Colonic mucosa (tissue), 4 donors: ENCODE measurements around the gene KDM3A. TPM values are rescaled to one million over a fixed set of nuclear protein-coding genes. Genes with fewer than 3 reads are reported as not detected.

ENCODE experiments used
- DNase-seq: peaks from one replicate; pipeline ENCODE4 v3.0.0-alpha.2; 2020
- H3K27ac ChIP-seq: fragments of 200-600 bp; one replicate; pipeline ENCODE4 v1.8.0; 2021
- H3K27me3 ChIP-seq: fragments of 200-600 bp; one replicate; pipeline ENCODE4 v1.8.0; 2021
- H3K36me3 ChIP-seq: fragments of 200-600 bp; one replicate; pipeline ENCODE4 v1.8.0; 2021
- H3K4me1 ChIP-seq: fragments of 200-600 bp; one replicate; pipeline ENCODE4 v1.8.0; 2021; ENCODE audit warnings: mild to moderate bottlenecking
- H3K4me3 ChIP-seq: fragments of 200-600 bp; one replicate; pipeline ENCODE4 v1.8.0; 2021
- H3K9ac ChIP-seq, 2 donors: one replicate each; pipeline ENCODE4 v1.7.0; 2013; ENCODE audit warnings: control low read depth in 2 of 2, low read depth in 2 of 2, low read length in 2 of 2
- H3K9me3 ChIP-seq: fragments of 200-600 bp; one replicate; pipeline ENCODE4 v1.8.0; 2021
- CTCF ChIP-seq: fragments of 200-600 bp; IDR thresholded peaks from one replicate; pipeline ENCODE4 v1.8.0; 2022; ENCODE audit warnings: antibody characterized with exemption, mild to moderate bottlenecking
- intact Hi-C: fragments of 100-400 bp; cut with DNase I; formaldehyde crosslinking; loops from one replicate; pipeline ENCODE4 v1.14.1; 2022
- total RNA-seq, 2 donors: library from RNA; stranded (reverse); fragmentation: NEBNext Ultra II Directional in 1 of 2; extraction: Animal tissue kit (Norgen Biotek cat#: 25700) in 1 of 2; gene quantifications; one replicate each; pipeline ENCODE4 v1.2.1, GENCODE V29; 2021
- donor health status: healthy.
- donor health status: DM: no; HTN: no; CAD: no.
- donor health status: DM: no; HTN: no; CAD: no.

Gene KDM3A
- total RNA-seq, 2 donors from 2014 or later = 35.9 to 101 TPM

- Histone ChIP-seq H3K4me1 (no peaks in the 10 kb centered on the region), H3K4me3 (no peak overlapping the region), H3K27ac (no peak overlapping the region), H3K36me3 (no peaks in the 10 kb centered on the region), H3K27me3 (no peaks in the 10 kb centered on the region), H3K9ac (no peak overlapping the region), H3K9me3 (no peaks in the 10 kb centered on the region)
- intact Hi-C loops = no loop called here
- no peak for TF ChIP-seq CTCF
- DNase-seq = no peak
These were observed 20.3 kb upstream of the KDM3A start for GRCh38 chr2:86420913-86421312.

GRCh38 chr2:86426271-86426670, 14.9 kb upstream of the KDM3A start:
- H3K9ac ChIP-seq = no peak overlapping the region
- no peak for DNase-seq
- intact Hi-C loops = no loop called here
- no peaks in the 10 kb centered on the region for H3K4me1 ChIP-seq
- H3K4me3 ChIP-seq = no peak overlapping the region
- no peaks in the 10 kb centered on the region for H3K27me3 ChIP-seq
- no peaks in the 10 kb centered on the region for H3K36me3 ChIP-seq
- H3K9me3 ChIP-seq = no peaks in the 10 kb centered on the region
- no peak for TF ChIP-seq CTCF
- no peak overlapping the region for H3K27ac ChIP-seq

GRCh38 chr2:86429335-86429734, 11.8 kb upstream of the KDM3A start:
- intact Hi-C loops = no loop called here
- Histone ChIP-seq H3K9me3 (no peaks in the 10 kb centered on the region), H3K27ac (no peak overlapping the region)

GRCh38 chr2:86430368-86430767, 10.8 kb upstream of the KDM3A start:
- intact Hi-C loops = no loop called here
- Histone ChIP-seq H3K4me3 (no peak overlapping the region), H3K9me3 (no peaks in the 10 kb centered on the region), H3K9ac (no peak overlapping the region), H3K36me3 (no peaks in the 10 kb centered on the region), H3K4me1 (no peaks in the 10 kb centered on the region), H3K27me3 (no peaks in the 10 kb centered on the region), H3K27ac (no peak overlapping the region)
- TF ChIP-seq CTCF = no peak
- DNase-seq = no peak

More at GRCh38 chr2:86429335-86429734, 11.8 kb upstream of the KDM3A start:
- Histone ChIP-seq H3K36me3 (no peaks in the 10 kb centered on the region), H3K4me3 (no peak overlapping the region), H3K9ac (no peak overlapping the region), H3K27me3 (no peaks in the 10 kb centered on the region), H3K4me1 (no peaks in the 10 kb centered on the region)
- TF ChIP-seq CTCF = no peak
- DNase-seq = no peak

GRCh38 chr2:86433137-86433536, 8.0 kb upstream of the KDM3A start:
- no peak overlapping the region for H3K4me3 ChIP-seq
- no peaks in the 10 kb centered on the region for H3K36me3 ChIP-seq
- no peak overlapping the region for H3K27ac ChIP-seq
- H3K9me3 ChIP-seq = no peaks in the 10 kb centered on the region
- no peak overlapping the region for H3K9ac ChIP-seq
- DNase-seq = no peak
- intact Hi-C loops = no loop called here
- H3K27me3 ChIP-seq = no peaks in the 10 kb centered on the region
- no peak for TF ChIP-seq CTCF
- H3K4me1 ChIP-seq = no peaks in the 10 kb centered on the region

- no peak overlapping the region for H3K27ac ChIP-seq
- no peak for TF ChIP-seq CTCF
- H3K9me3 ChIP-seq = no peaks in the 10 kb centered on the region
- H3K4me3 ChIP-seq = no peak overlapping the region
- H3K36me3 ChIP-seq = no peaks in the 10 kb centered on the region
- no peak for DNase-seq
- no peaks in the 10 kb centered on the region for H3K4me1 ChIP-seq
- intact Hi-C loops = no loop called here
- H3K9ac ChIP-seq = no peak overlapping the region
- H3K27me3 ChIP-seq = no peaks in the 10 kb centered on the region
These were observed 6.9 kb upstream of the KDM3A start for GRCh38 chr2:86434290-86434689.
